ENCODE data around the gene EFNA5. TPM values are rescaled to one million over a fixed set of nuclear protein-coding genes. Genes with fewer than 3 reads are reported as not detected.
"Not testable (repeated sequence)": the region's sequence is repeated elsewhere in the genome, so short reads cannot be mapped to it uniquely, and the experiment has no call there.

The EFNA5 gene
- total RNA-seq, 2 experiments from 2014 or later: not detected

DNA sequence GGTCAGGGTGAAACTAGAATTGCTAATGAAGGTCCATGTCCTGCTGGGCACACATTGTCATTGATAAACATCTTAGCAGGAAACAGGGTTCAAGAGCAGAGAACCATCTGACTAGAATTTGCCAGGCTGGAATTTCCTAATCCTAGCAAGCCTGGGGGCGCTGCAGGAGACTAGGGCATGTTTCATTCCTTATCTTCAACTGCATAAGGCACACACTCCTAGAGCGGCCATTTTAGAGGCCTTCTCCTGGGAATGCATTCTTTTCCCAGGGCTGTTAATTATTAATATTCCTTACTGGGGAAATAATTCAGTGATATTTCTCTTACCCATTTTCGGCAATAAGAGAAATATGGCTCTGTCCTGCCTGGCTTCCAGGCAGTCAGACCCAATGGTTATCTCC is 324.2 kb downstream of the EFNA5 start:
- peaks cover 14% of the 10 kb centered on the region for H3K9me3 Mint-ChIP-seq
- DNase-seq; H3K27me3 Mint-ChIP-seq; H3K4me3 Mint-ChIP-seq; ATAC-seq (ENCODE audit: low read depth); H3K36me3 Mint-ChIP-seq; H3K4me1 Mint-ChIP-seq; POLR2A ChIA-PET; H3K27ac Mint-ChIP-seq: not testable (repeated sequence)

DNA sequence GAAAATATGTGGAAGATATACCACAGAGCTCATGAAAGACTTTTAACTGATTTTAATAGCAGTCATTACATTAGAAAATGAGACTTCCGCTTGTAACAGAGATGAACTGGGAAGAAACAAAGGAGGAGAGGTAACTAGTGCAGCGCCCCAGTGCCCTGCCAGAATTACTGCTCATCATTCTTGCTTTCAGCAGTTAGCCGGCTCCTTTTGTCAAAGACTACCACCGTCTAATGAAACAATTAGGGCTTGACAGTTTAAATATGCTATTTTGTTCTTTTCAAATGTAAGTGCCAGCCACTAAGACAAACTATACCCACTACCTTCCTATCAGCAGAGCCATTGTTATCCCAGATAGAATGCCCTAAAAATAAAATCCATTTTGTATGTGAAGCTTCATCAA is 328.4 kb downstream of the EFNA5 start:
- POLR2A ChIA-PET: no interaction called here
- no peak overlapping the region for H3K4me3 Mint-ChIP-seq
- H3K9me3 Mint-ChIP-seq: peaks cover 12% of the 10 kb centered on the region
- no peaks in the 10 kb centered on the region for H3K36me3 Mint-ChIP-seq
- H3K4me1 Mint-ChIP-seq: no peaks in the 10 kb centered on the region
- H3K27me3 Mint-ChIP-seq: no peaks in the 10 kb centered on the region
- DNase-seq (no peak), ATAC-seq (ENCODE audit: low read depth) (no peak)
- H3K27ac Mint-ChIP-seq: no peak overlapping the region

DNA sequence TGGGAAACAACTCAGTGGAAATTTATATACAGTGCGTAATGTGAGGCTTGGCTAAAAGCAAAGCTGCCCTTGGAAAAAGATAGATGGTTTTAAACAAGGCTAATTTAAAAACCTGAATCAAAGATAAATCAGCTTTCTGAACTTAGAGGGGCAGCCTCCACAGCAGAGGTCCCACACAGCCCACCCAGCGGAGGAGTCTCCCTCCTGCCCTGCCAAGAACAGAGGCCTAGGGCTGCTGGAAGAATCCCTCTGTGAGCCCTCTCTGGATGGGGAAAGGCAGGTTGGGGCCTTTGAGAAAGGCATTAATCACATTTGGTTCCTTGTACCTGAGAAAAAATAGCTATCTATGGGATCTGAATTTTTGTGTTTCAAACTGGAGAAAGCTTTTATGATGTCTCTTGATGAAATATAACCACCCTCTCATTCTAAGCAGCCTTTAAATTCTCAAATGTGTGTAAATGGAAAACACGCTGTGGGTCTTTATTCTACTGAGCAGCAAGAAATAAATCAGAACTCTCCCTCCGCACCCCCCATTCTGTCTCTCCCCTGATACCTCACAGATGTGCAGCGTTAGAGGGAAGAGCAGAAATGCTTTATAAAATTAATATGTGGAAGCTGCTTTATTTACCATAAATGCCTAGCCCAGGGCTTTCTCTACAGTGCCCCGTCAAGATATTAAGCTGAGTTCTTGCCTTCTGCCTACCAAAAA is 329.2 kb downstream of the EFNA5 start:
- Mint-ChIP-seq H3K36me3 (no peaks in the 10 kb centered on the region), H3K9me3 (peaks cover 10% of the 10 kb centered on the region), H3K27ac (no peak overlapping the region), H3K27me3 (no peaks in the 10 kb centered on the region), H3K4me3 (no peak overlapping the region), H3K4me1 (no peaks in the 10 kb centered on the region)
- DNase-seq: no peak
- POLR2A ChIA-PET: no interaction called here
- no peak for ATAC-seq (ENCODE audit: low read depth)

DNA sequence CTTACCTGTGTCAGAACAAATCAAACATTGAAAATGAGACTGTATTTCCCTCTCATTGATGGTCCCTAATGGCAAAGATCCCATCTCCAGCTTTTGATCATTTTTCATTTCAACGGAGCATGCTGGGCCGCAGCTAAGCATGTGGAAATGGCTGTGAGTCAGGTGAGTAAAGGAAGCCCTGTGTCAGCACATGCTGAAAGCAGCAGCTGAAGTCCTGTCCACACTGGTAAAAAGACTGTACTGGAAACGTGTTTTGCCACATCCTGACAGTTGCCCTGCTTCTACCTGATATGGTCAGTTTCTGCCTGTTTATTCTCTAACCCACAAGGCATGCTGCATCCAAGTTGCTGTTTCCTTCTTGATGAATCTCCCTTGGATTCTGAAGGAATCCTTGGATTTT is 330.1 kb downstream of the EFNA5 start:
- ATAC-seq (ENCODE audit: low read depth): no peak
- no peak overlapping the region for H3K4me3 Mint-ChIP-seq
- no peaks in the 10 kb centered on the region for H3K36me3 Mint-ChIP-seq
- DNase-seq: no peak
- no peaks in the 10 kb centered on the region for H3K4me1 Mint-ChIP-seq
- H3K27me3 Mint-ChIP-seq: no peaks in the 10 kb centered on the region
- H3K9me3 Mint-ChIP-seq: peaks cover 6% of the 10 kb centered on the region
- POLR2A ChIA-PET: no interaction called here
- no peak overlapping the region for H3K27ac Mint-ChIP-seq

DNA sequence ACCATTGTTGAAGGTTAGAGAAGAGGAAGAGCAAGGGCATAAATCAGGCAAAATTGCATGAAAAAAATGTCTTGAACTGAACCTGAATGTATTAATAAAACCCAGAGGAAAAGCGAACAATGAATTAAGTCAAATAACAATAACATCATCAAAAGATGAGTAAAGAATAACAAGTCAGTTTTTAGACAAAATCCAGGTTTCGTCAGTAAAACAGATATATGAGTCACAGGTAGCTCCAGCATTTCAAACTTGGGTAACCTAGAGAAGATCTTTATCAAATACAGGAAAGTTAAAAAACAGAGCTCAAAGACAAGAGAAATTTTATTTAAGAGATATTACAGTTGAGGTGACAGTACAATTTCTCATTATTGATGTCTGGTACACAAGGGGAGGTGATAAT is 332.4 kb downstream of the EFNA5 start:
- no peak for DNase-seq
- POLR2A ChIA-PET: no interaction called here
- no peak for ATAC-seq (ENCODE audit: low read depth)
- Mint-ChIP-seq H3K36me3 (no peaks in the 10 kb centered on the region), H3K27ac (no peak overlapping the region), H3K9me3 (peaks cover 1% of the 10 kb centered on the region), H3K27me3 (no peaks in the 10 kb centered on the region), H3K4me1 (no peaks in the 10 kb centered on the region), H3K4me3 (no peak overlapping the region)

DNA sequence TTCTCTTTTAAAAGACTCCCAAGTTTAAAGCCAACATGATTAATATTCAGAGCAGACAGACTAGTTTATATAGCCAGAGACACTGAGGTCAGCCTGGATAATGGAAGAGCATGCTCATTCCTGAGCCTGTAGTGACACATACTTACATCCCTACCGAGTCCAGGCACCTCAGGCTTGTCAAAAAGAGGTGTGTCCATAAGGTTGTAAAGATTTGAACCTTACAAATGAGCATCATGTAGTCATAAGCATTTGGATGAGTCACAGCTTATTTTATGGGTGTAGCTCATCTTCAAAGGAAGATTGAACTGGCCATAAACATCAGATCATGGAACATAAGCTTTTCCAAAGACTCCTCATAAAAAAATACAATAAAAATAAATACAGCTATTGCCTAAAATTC is 333.5 kb downstream of the EFNA5 start:
- H3K36me3 Mint-ChIP-seq: no peaks in the 10 kb centered on the region
- POLR2A ChIA-PET: no interaction called here
- no peaks in the 10 kb centered on the region for H3K4me1 Mint-ChIP-seq
- no peak overlapping the region for H3K4me3 Mint-ChIP-seq
- no peak for ATAC-seq (ENCODE audit: low read depth)
- DNase-seq: no peak
- H3K27ac Mint-ChIP-seq: no peak overlapping the region
- no peaks in the 10 kb centered on the region for H3K9me3 Mint-ChIP-seq
- no peaks in the 10 kb centered on the region for H3K27me3 Mint-ChIP-seq

DNA sequence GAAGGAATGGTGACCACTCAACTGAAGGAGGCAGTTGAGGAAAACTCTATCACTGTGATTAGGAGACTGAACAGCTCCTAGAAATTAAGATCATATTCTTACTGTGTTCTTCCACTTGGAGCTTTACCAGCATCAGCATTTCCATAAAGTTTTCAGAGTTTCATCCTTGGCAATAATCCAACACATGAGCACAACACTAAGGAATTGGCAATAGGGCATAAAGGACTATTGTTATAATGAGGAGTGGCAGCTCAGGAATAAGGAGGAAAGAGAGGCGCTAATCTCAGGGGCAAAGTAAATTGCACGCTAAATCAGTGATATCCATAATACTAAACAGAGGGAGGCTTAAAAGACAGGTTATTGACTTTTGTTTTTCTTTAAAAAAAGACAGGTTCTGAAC is 338.9 kb downstream of the EFNA5 start:
- Mint-ChIP-seq H3K4me3 (no peak overlapping the region), H3K9me3 (no peaks in the 10 kb centered on the region), H3K36me3 (no peaks in the 10 kb centered on the region), H3K27ac (no peak overlapping the region), H3K4me1 (no peaks in the 10 kb centered on the region), H3K27me3 (no peaks in the 10 kb centered on the region)
- ATAC-seq (ENCODE audit: low read depth) (no peak), DNase-seq (no peak)
- POLR2A ChIA-PET: no interaction called here

DNA sequence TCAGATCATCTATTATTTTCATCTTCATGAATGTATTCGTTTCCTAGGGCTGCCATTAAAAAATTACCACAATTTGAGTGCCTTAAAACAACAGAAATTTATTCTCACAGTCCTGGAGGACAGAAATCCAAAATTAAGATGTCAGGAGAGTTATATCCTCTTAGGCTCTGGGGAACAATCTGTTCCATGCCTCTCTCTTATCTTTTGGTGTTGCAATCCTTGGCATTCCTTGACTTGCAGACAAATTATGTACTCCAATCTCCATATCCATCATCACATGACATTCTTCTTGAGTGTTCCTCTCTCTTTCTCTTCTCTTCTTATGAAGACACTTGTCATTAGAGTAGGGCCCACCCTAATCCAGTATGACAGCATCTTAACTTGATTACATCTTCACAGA is 339.4 kb downstream of the EFNA5 start:
- no peak for ATAC-seq (ENCODE audit: low read depth)
- POLR2A ChIA-PET: no interaction called here
- no peaks in the 10 kb centered on the region for H3K9me3 Mint-ChIP-seq
- no peaks in the 10 kb centered on the region for H3K27me3 Mint-ChIP-seq
- H3K36me3 Mint-ChIP-seq: no peaks in the 10 kb centered on the region
- H3K27ac Mint-ChIP-seq: no peak overlapping the region
- no peak for DNase-seq
- no peaks in the 10 kb centered on the region for H3K4me1 Mint-ChIP-seq
- no peak overlapping the region for H3K4me3 Mint-ChIP-seq

DNA sequence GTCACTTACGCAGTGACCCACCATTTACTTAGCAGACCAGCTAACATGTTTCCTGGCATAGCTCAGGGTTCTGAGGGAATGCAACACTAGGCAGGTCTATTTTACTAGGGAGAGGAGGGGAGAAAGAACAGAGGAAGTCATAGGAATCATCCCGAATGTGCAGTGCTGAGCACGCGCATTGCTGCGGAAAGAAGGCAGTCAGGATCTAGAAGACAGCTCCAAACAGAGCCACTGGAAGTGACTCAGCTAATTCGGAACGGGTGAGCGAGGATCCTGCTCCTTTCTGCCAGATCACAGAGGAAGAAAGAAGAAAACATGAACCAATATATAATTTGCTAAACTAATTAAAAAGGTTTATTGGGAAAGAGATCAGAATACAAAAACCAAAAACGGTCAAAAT is 339.8 kb downstream of the EFNA5 start:
- Mint-ChIP-seq H3K4me3 (no peak overlapping the region), H3K27me3 (no peaks in the 10 kb centered on the region), H3K4me1 (no peaks in the 10 kb centered on the region), H3K27ac (no peak overlapping the region), H3K36me3 (no peaks in the 10 kb centered on the region), H3K9me3 (no peaks in the 10 kb centered on the region)
- ATAC-seq (ENCODE audit: low read depth): no peak
- POLR2A ChIA-PET: no interaction called here
- DNase-seq: no peak

DNA sequence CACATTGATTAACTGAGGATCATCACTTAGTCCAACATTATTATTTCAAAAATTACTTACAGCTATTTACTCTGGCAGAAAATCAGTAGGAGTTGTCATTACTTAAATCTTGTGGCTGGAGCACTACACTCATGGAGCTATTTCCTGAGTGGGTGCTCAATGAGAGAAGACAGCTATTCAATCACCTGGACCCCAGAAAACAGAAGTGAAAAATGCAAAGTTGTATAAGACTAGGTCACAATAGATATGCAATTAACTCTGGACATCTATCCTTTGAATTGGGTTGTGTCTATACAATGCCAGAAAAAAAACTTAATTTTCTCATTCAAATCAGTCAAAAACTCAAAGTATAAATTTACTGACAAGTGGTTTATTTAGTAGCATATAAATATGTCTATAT is 340.9 kb downstream of the EFNA5 start:
- Mint-ChIP-seq H3K27me3 (no peaks in the 10 kb centered on the region), H3K4me1 (no peaks in the 10 kb centered on the region), H3K36me3 (no peaks in the 10 kb centered on the region), H3K27ac (no peak overlapping the region), H3K9me3 (no peaks in the 10 kb centered on the region), H3K4me3 (no peak overlapping the region)
- DNase-seq (no peak), ATAC-seq (ENCODE audit: low read depth) (no peak)
- POLR2A ChIA-PET: no interaction called here
